GM12874 (cell line): ENCODE measurements around the gene DENND1A.

Source experiments
- CTCF ChIP-seq: IDR thresholded peaks from 2 replicates; pipeline ENCODE4 v1.5.1; 2011; ENCODE audit warnings: low read depth, mild to moderate bottlenecking, control low read depth, low read length, moderate library complexity; ENCODE audit not compliant: insufficient read depth

Gene DENND1A

GRCh38 chr9:123339666-123340510 lies 590.0 kb downstream of the DENND1A start:
- TF ChIP-seq CTCF = no peak

- no peak for TF ChIP-seq CTCF
These were observed 590.9 kb downstream of the DENND1A start for GRCh38 chr9:123338710-123339665.

- TF ChIP-seq CTCF = no peak
These were observed 592.0 kb downstream of the DENND1A start for GRCh38 chr9:123337971-123338370.

- no peak for TF ChIP-seq CTCF
These were observed 593.0 kb downstream of the DENND1A start for GRCh38 chr9:123336959-123337358.

GRCh38 chr9:123336449-123336848 lies 593.5 kb downstream of the DENND1A start:
- TF ChIP-seq CTCF = no peak

GRCh38 chr9:123335986-123336329 lies 594.0 kb downstream of the DENND1A start:
- no peak for TF ChIP-seq CTCF
